ENCODE data around the gene CFAP90. TPM values are rescaled to one million over a fixed set of nuclear protein-coding genes. Genes with fewer than 3 reads are reported as not detected.

Gene CFAP90
- polyA plus RNA-seq, 2 of the 4 experiments (the other 2 are of a cell fraction), result 0.17 to 0.25 TPM

DNA sequence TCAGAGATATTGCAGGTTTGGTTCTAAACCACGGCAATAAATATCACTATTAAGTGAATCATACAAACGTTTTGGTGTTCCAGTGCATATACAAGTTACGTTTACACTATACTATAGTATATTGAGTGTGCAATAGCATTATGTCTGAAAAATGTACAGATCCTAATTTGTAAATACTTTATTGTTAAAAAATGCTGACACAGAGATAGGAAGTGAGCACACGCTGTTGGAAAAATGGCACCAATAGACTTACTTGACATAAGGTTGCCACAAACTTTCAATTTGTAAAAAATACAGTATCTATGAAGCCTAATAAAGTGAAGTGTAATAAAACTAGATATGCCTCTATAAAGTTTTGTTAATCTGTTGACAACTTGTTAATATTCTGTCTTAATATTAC lies 16.0 kb downstream of the CFAP90 start:
- Histone ChIP-seq H3K27ac (no peak overlapping the region), H3K4me3 (no peak overlapping the region), H3K9me3 (no peaks in the 10 kb centered on the region), H3K4me2 (no peak overlapping the region), H3K4me1 (no peaks in the 10 kb centered on the region)
- DNase-seq (ENCODE audit: low read depth in 1 of 2, low spot score in 1 of 2) (no peak), ATAC-seq (no peak), FAIRE-seq (no peak)
- POLR2A ChIA-PET, result no interaction called here
- TF ChIP-seq, protein P1, sequence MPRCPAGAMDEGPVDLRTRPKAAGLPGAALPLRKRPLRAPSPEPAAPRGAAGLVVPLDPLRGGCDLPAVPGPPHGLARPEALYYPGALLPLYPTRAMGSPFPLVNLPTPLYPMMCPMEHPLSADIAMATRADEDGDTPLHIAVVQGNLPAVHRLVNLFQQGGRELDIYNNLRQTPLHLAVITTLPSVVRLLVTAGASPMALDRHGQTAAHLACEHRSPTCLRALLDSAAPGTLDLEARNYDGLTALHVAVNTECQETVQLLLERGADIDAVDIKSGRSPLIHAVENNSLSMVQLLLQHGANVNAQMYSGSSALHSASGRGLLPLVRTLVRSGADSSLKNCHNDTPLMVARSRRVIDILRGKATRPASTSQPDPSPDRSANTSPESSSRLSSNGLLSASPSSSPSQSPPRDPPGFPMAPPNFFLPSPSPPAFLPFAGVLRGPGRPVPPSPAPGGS (IDR thresholded peaks at IDR 0.05), result no peak
- no peak for TF ChIP-seq FOSL2 (IDR thresholded peaks at IDR 0.05)
- TF ChIP-seq FOSL2 (CRISPR knock-in tag; IDR thresholded peaks at IDR 0.05), result no peak
- TF ChIP-seq MAFK (IDR thresholded peaks at IDR 0.05; ENCODE audit: partially characterized antibody), result peak; percentile 64
- TF ChIP-seq EHF (CRISPR knock-in tag; IDR thresholded peaks at IDR 0.05), result no peak
- CTCF ChIA-PET, result interaction anchor here (0.9 to 1.1 kb wide), 2 partner anchors 14 to 18 kb away, joined by 3 read pairs; no protein-coding TSS in a partner anchor
- 53% methylated on average over 4 of the region's 4 CpGs for WGBS (ENCODE audit: missing lambda C conversion rate)

DNA sequence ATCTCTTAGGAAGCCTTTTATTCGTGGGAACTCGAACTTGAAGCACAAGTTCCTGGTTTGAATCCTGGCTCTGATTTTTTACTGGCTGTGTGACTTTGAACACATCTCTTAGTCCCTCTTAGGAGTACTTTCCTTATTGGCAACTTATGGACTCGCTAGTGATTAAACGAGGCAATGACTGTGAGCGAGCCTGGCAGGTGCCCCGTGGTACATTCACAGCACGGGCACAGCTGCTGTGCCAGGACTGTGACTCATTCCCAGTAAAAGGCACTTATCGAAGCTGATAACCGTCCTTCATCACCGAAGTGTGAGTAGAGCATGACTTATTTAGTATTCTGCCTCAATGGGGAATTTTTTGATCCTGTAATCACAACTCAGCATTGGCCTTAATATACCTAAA lies 22.7 kb downstream of the CFAP90 start:
- FAIRE-seq, result no peak
- POLR2A ChIA-PET, result no interaction called here
- no peak overlapping the region for H3K4me3 ChIP-seq
- no peaks in the 10 kb centered on the region for H3K9me3 ChIP-seq
- no peak overlapping the region for H3K27ac ChIP-seq
- CTCF ChIA-PET, result interaction anchor here (0.6 to 3.5 kb wide), 3 partner anchors 12 to 59 kb away, joined by 3 to 16 read pairs (median 5); no protein-coding TSS in a partner anchor
- H3K4me2 ChIP-seq, result no peak overlapping the region
- H3K4me1 ChIP-seq, result no peaks in the 10 kb centered on the region
- WGBS (ENCODE audit: missing lambda C conversion rate), result 23% methylated on average over 10 of the region's 10 CpGs
- no peak for ATAC-seq
- no peak for DNase-seq (ENCODE audit: low read depth in 1 of 2, low spot score in 1 of 2)
- TF ChIP-seq JUN (IDR thresholded peaks at IDR 0.05), result no peak
- no peak for TF ChIP-seq RARB (CRISPR knock-in tag; IDR thresholded peaks at IDR 0.05)
- TF ChIP-seq, protein P2, sequence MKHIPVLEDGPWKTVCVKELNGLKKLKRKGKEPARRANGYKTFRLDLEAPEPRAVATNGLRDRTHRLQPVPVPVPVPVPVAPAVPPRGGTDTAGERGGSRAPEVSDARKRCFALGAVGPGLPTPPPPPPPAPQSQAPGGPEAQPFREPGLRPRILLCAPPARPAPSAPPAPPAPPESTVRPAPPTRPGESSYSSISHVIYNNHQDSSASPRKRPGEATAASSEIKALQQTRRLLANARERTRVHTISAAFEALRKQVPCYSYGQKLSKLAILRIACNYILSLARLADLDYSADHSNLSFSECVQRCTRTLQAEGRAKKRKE (CRISPR knock-in tag; IDR thresholded peaks at IDR 0.05; ENCODE audit: low read depth), result no peak
- no peak for TF ChIP-seq SREBF2 (IDR thresholded peaks at IDR 0.05)
- no peak for TF ChIP-seq HDAC2 (IDR thresholded peaks at IDR 0.05)
- no peak for TF ChIP-seq KDM5A (IDR thresholded peaks at IDR 0.05)
- no peak for TF ChIP-seq POLR2AphosphoS2 (conservative IDR thresholded peaks at IDR 0.05; ENCODE audit: low read length)
- no peak for TF ChIP-seq TP53 (CRISPR knock-in tag; IDR thresholded peaks at IDR 0.05)
- TF ChIP-seq ZSCAN20 (CRISPR knock-in tag; IDR thresholded peaks at IDR 0.05), result no peak
- TF ChIP-seq, protein P1 (IDR thresholded peaks at IDR 0.05), result no peak
- TF ChIP-seq, protein P3, sequence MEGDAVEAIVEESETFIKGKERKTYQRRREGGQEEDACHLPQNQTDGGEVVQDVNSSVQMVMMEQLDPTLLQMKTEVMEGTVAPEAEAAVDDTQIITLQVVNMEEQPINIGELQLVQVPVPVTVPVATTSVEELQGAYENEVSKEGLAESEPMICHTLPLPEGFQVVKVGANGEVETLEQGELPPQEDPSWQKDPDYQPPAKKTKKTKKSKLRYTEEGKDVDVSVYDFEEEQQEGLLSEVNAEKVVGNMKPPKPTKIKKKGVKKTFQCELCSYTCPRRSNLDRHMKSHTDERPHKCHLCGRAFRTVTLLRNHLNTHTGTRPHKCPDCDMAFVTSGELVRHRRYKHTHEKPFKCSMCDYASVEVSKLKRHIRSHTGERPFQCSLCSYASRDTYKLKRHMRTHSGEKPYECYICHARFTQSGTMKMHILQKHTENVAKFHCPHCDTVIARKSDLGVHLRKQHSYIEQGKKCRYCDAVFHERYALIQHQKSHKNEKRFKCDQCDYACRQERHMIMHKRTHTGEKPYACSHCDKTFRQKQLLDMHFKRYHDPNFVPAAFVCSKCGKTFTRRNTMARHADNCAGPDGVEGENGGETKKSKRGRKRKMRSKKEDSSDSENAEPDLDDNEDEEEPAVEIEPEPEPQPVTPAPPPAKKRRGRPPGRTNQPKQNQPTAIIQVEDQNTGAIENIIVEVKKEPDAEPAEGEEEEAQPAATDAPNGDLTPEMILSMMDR (IDR thresholded peaks at IDR 0.05), result no peak
- TF ChIP-seq ESRRA (IDR thresholded peaks at IDR 0.05; ENCODE audit: borderline replicate concordance, low read length), result no peak
- TF ChIP-seq, protein P4, sequence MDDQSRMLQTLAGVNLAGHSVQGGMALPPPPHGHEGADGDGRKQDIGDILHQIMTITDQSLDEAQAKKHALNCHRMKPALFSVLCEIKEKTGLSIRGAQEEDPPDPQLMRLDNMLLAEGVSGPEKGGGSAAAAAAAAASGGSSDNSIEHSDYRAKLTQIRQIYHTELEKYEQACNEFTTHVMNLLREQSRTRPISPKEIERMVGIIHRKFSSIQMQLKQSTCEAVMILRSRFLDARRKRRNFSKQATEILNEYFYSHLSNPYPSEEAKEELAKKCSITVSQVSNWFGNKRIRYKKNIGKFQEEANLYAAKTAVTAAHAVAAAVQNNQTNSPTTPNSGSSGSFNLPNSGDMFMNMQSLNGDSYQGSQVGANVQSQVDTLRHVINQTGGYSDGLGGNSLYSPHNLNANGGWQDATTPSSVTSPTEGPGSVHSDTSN (IDR thresholded peaks at IDR 0.05), result no peak

DNA sequence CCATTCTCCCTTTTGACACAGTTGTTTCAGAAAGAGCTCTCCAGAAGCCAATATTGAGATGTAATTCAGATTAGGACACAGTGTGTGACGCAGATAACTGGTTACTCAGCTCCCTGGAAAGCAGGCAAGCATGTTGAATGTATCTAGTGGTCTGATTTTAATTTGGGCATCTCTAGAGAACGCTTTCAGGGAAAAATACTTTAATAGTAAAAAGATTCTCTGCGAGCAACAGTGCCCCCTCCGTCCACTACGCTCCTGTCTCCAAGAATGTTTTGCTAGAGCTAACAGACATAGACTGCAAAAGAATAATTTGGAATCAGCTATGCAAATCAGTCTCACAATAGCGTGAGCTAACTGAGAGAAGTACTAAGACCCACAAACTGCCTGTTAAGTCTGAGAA lies 23.3 kb downstream of the CFAP90 start:
- ChIA-PET CTCF (interaction anchor here (1.2 to 3.5 kb wide), 3 partner anchors 11 to 59 kb away, joined by 3 to 16 read pairs (median 5); partner anchors contain the start of gene CFAP90), POLR2A (no interaction called here)
- WGBS (ENCODE audit: missing lambda C conversion rate), result 36% methylated on average over 6 of the region's 6 CpGs
- H3K9me3 ChIP-seq, result no peaks in the 10 kb centered on the region
- H3K4me3 ChIP-seq, result no peak overlapping the region
- no peak overlapping the region for H3K4me2 ChIP-seq
- no peak for FAIRE-seq
- TF ChIP-seq RAD21 (conservative IDR thresholded peaks at IDR 0.05 in 1 of 2, IDR thresholded peaks at IDR 0.05 in 1 of 2) (no peak), GATA3 (IDR thresholded peaks at IDR 0.05; ENCODE audit: borderline replicate concordance) (no peak), NR3C1 (IDR thresholded peaks at IDR 0.05) (no peak), JUNB (IDR thresholded peaks at IDR 0.05) (no peak)
- TF ChIP-seq, protein P5, sequence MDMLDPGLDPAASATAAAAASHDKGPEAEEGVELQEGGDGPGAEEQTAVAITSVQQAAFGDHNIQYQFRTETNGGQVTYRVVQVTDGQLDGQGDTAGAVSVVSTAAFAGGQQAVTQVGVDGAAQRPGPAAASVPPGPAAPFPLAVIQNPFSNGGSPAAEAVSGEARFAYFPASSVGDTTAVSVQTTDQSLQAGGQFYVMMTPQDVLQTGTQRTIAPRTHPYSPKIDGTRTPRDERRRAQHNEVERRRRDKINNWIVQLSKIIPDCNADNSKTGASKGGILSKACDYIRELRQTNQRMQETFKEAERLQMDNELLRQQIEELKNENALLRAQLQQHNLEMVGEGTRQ (IDR thresholded peaks at IDR 0.05), result no peak
- H3K27ac ChIP-seq, result no peak overlapping the region
- no peaks in the 10 kb centered on the region for H3K4me1 ChIP-seq
- DNase-seq (ENCODE audit: low read depth in 1 of 2, low spot score in 1 of 2), result no peak
- ATAC-seq, result 0 out of 6 replicates have a peak, but pooled peaks of 1 of the 2 experiments have one; percentile 19
